Measurements from ENCODE around the gene CCNA1. TPM values are rescaled to one million over a fixed set of nuclear protein-coding genes. Genes with fewer than 3 reads are reported as not detected.

Gene CCNA1
- total RNA-seq, 1 donor from 2014 or later: 0.85 TPM

DNA sequence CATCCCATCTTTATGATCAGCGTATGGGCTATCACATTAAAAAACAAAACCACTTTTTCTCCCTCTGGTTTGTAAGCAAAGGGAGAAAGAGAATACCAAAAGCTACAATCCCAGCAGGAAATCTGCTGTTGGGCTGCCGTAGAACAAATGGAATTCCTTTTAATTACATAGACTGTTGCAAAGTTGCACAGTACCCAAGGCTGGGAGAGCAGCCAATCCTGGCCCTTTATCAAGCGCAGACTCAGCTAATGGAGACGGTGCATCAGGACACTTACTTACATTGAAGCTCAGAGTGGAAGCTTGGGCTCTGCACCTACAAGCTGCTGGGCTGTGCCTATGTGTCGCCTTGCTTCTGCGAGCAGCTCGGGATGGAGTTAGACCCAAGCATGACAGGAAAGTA is 15.2 kb downstream of the CCNA1 start:
- DNase-seq (ENCODE audit: low spot score) (no peak), ATAC-seq (no peak)
- intact Hi-C loops (cut with DNase I): no loop called here

GRCh38 chr13:36450534-36450933 is 18.2 kb downstream of the CCNA1 start:
- intact Hi-C loops (cut with DNase I): no loop called here
- ATAC-seq (no peak), DNase-seq (ENCODE audit: low spot score) (no peak)

- peak; percentile 74 for ATAC-seq
- intact Hi-C loops (cut with DNase I): no loop called here
- DNase-seq (ENCODE audit: low spot score): no peak
Observed at GRCh38 chr13:36453516-36453915, 21.2 kb downstream of the CCNA1 start.

GRCh38 chr13:36454121-36454520 is 21.8 kb downstream of the CCNA1 start:
- ATAC-seq (no peak), DNase-seq (ENCODE audit: low spot score) (no peak)
- intact Hi-C loops (cut with DNase I): no loop called here

DNA sequence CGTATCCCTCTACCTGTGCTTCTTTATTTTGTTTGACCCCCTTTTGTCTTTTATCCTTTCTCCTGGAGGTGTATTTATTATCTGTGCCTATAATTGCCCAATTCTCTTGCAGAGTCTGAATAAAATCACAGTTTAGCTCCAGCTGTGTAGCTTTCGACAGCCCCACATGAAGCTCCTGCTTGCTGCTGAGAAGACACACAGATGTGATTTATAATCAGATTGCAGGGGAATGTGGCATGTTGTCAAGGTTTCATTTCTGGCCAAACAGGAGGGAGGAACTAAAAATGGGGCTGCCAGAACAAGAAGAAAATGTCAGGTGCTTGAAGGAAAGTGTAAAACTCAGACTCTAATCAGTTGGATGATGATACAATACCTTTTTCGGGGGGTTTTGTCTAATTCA is 22.7 kb downstream of the CCNA1 start:
- intact Hi-C loops (cut with DNase I): no loop called here
- ATAC-seq (no peak), DNase-seq (ENCODE audit: low spot score) (no peak)

DNA sequence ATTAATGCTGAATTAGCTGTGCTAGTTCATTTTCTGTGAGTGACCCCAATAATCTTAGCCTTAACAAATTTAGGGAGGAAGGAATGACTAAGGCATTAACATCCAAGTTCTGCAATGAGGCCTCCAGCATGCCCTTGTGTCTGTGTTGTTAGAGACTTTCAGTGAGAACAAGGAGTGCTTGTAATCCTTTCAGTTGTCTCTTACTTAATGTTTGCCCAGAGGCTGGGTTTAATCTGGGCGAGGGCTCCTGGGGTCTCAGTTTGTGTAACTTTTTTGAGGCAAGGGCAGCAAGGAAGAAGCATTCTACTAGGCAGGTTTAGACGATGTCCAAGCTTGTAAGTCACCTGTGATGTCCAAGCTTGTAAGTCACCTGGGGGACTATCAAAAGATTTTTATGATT is 24.3 kb downstream of the CCNA1 start:
- DNase-seq (ENCODE audit: low spot score) (no peak), ATAC-seq (peak; percentile 59)
- intact Hi-C loops (cut with DNase I): no loop called here

DNA sequence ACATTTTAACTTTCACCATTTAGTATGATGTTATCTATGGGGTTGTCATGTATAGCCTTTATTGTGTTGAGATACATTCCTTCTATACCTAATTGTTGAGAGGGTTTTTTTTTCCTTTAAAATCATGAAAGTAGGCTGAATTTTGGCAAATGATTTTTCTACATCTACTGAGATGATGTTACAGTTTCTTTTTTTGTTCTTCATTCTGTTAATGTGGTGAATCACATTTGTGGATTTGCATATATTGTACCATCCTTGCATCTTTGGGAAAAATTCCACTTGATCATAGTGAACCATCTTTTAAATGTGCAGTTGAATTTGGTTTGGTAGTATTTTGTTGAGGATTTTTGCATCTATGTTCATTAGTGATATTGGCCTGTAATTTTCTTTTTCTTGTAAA is 29.2 kb downstream of the CCNA1 start:
- ATAC-seq: no peak
- intact Hi-C loops (cut with DNase I): no loop called here
- DNase-seq (ENCODE audit: low spot score): no peak

DNA sequence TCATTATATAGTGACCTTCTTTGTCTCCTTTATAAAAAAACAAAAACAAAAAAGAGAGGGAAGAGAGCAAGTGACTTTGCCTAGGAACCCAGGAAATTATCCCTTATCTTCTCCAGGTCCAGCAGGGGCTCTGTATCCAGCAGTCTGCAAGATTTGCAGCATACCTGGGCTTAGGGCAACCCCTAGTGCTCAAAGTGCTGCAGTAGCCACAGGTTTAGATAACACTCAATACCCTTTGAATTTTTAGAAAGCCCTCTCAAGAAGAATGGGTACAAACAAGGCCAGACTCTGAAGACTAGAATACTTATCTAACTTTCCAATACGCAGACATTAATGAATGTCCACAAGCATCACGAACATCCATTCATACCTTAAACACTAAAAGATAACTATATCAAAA is 43.2 kb downstream of the CCNA1 start:
- ATAC-seq (no peak), DNase-seq (ENCODE audit: low spot score) (no peak)
- intact Hi-C loops (cut with DNase I): no loop called here

DNA sequence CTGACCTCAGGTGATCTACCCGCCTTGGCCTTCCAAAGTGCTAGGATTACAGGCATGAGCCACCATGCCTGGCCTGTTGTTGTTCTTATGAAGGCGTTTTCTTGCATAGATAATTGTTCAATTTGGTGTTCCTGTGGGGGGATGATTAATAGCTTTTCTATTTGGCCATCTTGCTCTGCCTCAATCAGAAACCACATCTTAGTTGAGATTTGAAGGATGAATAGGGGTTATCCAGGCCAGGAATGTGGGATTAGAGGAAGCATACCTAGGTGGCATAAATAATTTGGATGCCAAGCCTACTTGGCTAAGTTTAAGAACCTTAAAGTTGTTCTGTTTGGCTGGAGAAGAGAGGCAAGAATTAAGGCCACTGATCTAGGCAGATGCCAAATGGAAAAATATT is 44.4 kb downstream of the CCNA1 start:
- intact Hi-C loops (cut with DNase I): no loop called here
- DNase-seq (ENCODE audit: low spot score): no peak
- no peak for ATAC-seq

- DNase-seq (ENCODE audit: low spot score): no peak
- intact Hi-C loops (cut with DNase I): no loop called here
- no peak for ATAC-seq
Observed at GRCh38 chr13:36480726-36481427, 48.6 kb downstream of the CCNA1 start.

DNA sequence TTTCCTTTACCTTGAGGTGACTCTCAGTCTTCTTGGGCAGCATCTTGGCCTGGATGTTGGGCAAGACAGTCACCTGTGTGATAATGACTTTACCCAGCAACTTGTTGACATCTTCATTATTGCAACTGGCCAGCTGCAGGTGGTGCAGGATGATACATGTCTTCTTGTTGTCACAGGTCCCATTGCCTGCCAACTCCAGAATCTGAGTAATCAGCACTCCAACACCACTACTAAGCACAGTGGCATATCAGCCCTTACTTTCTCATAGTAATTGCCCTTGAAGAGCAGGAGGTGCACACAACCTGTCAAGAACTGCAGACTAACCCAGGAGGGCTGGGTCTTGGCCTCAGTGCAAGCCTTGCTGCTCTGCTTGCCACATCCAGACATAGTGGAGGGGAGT is 57.8 kb downstream of the CCNA1 start:
- intact Hi-C loops (cut with DNase I): no loop called here
- ATAC-seq: no peak
- no peak for DNase-seq (ENCODE audit: low spot score)

Other genes starting within 250 kb of the CCNA1 start
- gene SOHLH2, start 217.9 kb upstream of the CCNA1 start, total RNA-seq: 0.36 TPM
- gene CCDC169, start 134.7 kb upstream of the CCNA1 start, total RNA-seq: 0.89 TPM
- gene SPART, start 86.1 kb upstream of the CCNA1 start, total RNA-seq: 90.2 TPM
- 1.7 TPM for gene SERTM1, start 241.5 kb downstream of the CCNA1 start, total RNA-seq